ENCODE data around the gene SYT17.

Gene SYT17

GRCh38 chr16:19228052-19228451 is 60.0 kb downstream of the SYT17 start:
- H3K27ac ChIP-seq = no peak overlapping the region
- TF ChIP-seq ZFX (IDR thresholded peaks at IDR 0.05; ENCODE audit: borderline replicate concordance) = no peak
- no peak for TF ChIP-seq CTCF (IDR thresholded peaks at IDR 0.05)

DNA sequence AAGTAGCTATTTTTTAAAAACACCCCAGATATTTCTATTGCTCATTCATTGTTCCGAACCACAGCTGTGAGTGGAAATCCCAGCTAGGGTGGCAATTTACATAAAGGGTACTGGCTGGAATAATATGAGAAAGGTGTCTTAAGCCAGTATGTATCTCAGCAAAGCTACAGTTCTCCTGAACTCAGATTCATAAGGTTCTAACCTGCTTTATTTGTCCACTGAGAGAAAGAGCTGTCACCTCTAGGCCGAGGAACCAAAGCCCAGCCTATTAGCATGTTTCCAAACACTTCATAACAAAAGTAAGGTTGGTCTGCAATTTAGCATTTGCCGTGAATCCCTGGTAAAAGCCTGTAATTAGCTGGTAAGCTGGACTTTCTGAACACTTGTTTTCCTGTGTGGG is 60.5 kb downstream of the SYT17 start:
- H3K27ac ChIP-seq = no peak overlapping the region
- TF ChIP-seq CTCF (IDR thresholded peaks at IDR 0.05) (no peak), ZFX (IDR thresholded peaks at IDR 0.05; ENCODE audit: borderline replicate concordance) (no peak)

DNA sequence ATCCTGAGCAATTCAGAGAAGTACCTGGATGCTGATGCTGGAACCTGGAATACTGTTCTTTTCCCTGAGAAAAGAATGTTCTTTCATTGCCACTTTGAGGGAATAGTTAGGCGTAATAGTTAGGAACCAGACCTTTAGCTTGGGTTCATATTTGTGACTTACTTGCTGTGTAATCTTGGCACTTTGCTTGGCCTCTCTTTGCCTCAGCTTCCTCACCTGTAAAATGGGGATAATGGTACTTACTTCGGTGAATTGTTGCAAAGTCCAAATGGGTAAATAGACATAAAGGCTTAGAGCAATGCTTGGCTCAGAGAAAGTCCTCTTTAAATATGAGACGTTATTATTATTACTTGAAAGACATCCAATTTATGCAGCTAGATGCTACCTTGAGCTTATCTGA is 62.5 kb downstream of the SYT17 start:
- H3K27ac ChIP-seq = no peak overlapping the region

GRCh38 chr16:19231881-19232280 is 63.8 kb downstream of the SYT17 start:
- no peak for TF ChIP-seq ZFX (IDR thresholded peaks at IDR 0.05; ENCODE audit: borderline replicate concordance)
- TF ChIP-seq CTCF (IDR thresholded peaks at IDR 0.05) = no peak
- H3K27ac ChIP-seq = no peak overlapping the region

More for the DNA sequence above, 62.5 kb downstream of the SYT17 start:
- TF ChIP-seq CTCF (IDR thresholded peaks at IDR 0.05) = no peak

DNA sequence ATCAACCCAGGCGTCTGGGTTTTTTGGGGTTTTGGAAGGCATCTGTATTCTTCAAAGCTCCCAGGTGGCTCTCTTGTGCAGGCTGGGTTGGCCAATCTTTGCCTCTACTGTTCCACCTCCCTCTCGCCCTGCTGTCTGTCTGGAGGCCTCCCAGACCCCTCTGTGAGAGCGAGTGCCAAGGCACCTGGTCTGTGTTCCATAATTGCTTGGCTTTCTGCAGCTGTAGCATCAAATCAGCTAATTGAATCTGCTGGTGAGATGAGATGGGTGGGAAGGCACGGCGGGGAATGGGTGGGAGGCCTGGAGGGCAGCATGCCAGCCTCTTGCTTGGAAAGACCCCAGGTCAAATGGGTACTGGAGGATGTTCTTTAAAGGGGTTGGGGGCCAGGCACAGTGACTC is 64.9 kb downstream of the SYT17 start:
- no peak for TF ChIP-seq ZFX (IDR thresholded peaks at IDR 0.05; ENCODE audit: borderline replicate concordance)
- no peak for TF ChIP-seq CTCF (IDR thresholded peaks at IDR 0.05)
- H3K27ac ChIP-seq = no peak overlapping the region

DNA sequence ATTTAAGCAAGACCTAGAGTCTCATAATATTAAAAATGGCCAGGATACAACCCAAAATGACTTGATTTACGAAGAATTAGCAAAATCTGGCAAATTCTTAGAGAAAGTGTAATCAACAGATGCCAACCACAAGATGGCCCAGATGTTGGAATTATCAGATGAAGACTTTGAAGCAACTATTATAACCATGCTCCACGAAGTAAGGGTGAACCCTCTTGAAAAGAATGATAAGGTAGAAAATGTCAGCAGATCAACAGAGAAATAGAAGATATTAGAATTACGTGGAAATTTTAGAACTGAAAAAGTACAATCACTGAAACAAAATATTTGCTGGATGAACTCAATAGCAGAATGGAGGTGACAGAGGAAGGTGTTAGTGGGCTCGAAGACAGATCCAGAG is 67.4 kb downstream of the SYT17 start:
- no peak overlapping the region for H3K27ac ChIP-seq
- TF ChIP-seq CTCF (IDR thresholded peaks at IDR 0.05) (no peak), ZFX (IDR thresholded peaks at IDR 0.05; ENCODE audit: borderline replicate concordance) (no peak)

GRCh38 chr16:19235886-19236285 is 67.8 kb downstream of the SYT17 start:
- no peak overlapping the region for H3K27ac ChIP-seq
- TF ChIP-seq CTCF (IDR thresholded peaks at IDR 0.05) = no peak
- TF ChIP-seq ZFX (IDR thresholded peaks at IDR 0.05; ENCODE audit: borderline replicate concordance) = no peak
